HepG2 (cell line): ENCODE measurements around the gene DHRS1. TPM values are rescaled to one million over a fixed set of nuclear protein-coding genes. Genes with fewer than 3 reads are reported as not detected.

ENCODE experiments used
- DPF2 ChIP-seq: sonication (generic); formaldehyde crosslinking; IDR thresholded peaks from 2 replicates; pipeline ENCODE4 v1.4.0; 2020; ENCODE audit warnings: mild to moderate bottlenecking, low read depth, missing genetic modification reagents, borderline replicate concordance
- HOXA3 ChIP-seq: sonication (generic); formaldehyde crosslinking; IDR thresholded peaks from 2 replicates; pipeline ENCODE4 v1.5.0; 2020; ENCODE audit warnings: missing genetic modification reagents
- NRL ChIP-seq: sonication (generic); formaldehyde crosslinking; IDR thresholded peaks from 2 replicates; pipeline ENCODE4 v1.5.0; 2020; ENCODE audit warnings: missing genetic modification reagents, mild to moderate bottlenecking, moderate library complexity, borderline replicate concordance
- PAF1 ChIP-seq: IDR thresholded peaks from 2 replicates; pipeline ENCODE4 v1.6.1; 2016; ENCODE audit warnings: missing genetic modification reagents, missing compliant biosample characterization
- POLR2G ChIP-seq: fragments of 200-400 bp; formaldehyde crosslinking; IDR thresholded peaks from 2 replicates; pipeline ENCODE4 v1.6.1; 2018; ENCODE audit warnings: mild to moderate bottlenecking, low read depth, low read length, moderate library complexity
- PRMT3 ChIP-seq: sonication (generic); formaldehyde crosslinking; IDR thresholded peaks from 2 replicates; pipeline ENCODE4 v1.8.1; 2022; ENCODE audit warnings: low read depth, mild to moderate bottlenecking, moderate library complexity, missing genetic modification reagents, borderline replicate concordance
- SP5 ChIP-seq: IDR thresholded peaks from 2 replicates; pipeline ENCODE4 v1.6.1; 2016; ENCODE audit warnings: low read depth, borderline replicate concordance
- ZNF207 ChIP-seq: fragments of 450-650 bp; IDR thresholded peaks from 2 replicates; pipeline ENCODE4 v1.6.1; 2016; ENCODE audit warnings: antibody characterized with exemption, borderline replicate concordance
- ZNF441 ChIP-seq: sonication (generic); formaldehyde crosslinking; IDR thresholded peaks from 2 replicates; pipeline ENCODE4 v1.7.0; 2021; ENCODE audit warnings: missing genetic modification reagents, borderline replicate concordance
- ZNF891 ChIP-seq: sonication (generic); formaldehyde crosslinking; IDR thresholded peaks from 2 replicates; pipeline ENCODE4 v1.5.0; 2020; ENCODE audit warnings: mild to moderate bottlenecking, missing genetic modification reagents
- ZSCAN21 ChIP-seq: sonication (generic); formaldehyde crosslinking; IDR thresholded peaks from 2 replicates; pipeline ENCODE4 v1.8.0; 2022; ENCODE audit warnings: mild to moderate bottlenecking, missing genetic modification reagents, moderate library complexity, borderline replicate concordance
- polyA plus RNA-seq, 8 experiments: library from polyadenylated mRNA; depleted of rRNA in 3 of 8; stranded (reverse) in 7 of 8; unstranded in 1 of 8; fragments of >200 nt; fragmentation: Illumina TruSeq in 4 of 8; extraction: Trizol in 4 of 8; gene quantifications; 2 replicates each; pipeline versions ENCODE4 v1.2.1 to v1.2.3, GENCODE V29; 2011 to 2016; ENCODE audit warnings: low read depth in 4 of 8, missing spikeins in 1 of 8, mixed read lengths in 1 of 8; ENCODE audit not compliant: insufficient read depth in 1 of 8
- total RNA-seq, 5 experiments: library from RNA; depleted of rRNA; stranded (reverse); fragments of >200 nt; fragmentation: Illumina TruSeq; extraction: Trizol; gene quantifications; 2 replicates each; pipeline ENCODE4 v1.2.3, GENCODE V29; 2016; ENCODE audit warnings: low read depth in 1 of 5
- TF ChIP-seq, protein P1 (sequence below): sonication (generic); formaldehyde crosslinking; IDR thresholded peaks from 2 replicates; pipeline ENCODE4 v1.5.0; 2020; ENCODE audit warnings: mild to moderate bottlenecking, missing genetic modification reagents
- TF ChIP-seq, protein P2 (sequence below): sonication (generic); formaldehyde crosslinking; IDR thresholded peaks from 2 replicates; pipeline ENCODE4 v1.4.0; 2020; ENCODE audit warnings: mild to moderate bottlenecking, missing genetic modification reagents
- TF ChIP-seq, protein P3 (sequence below): sonication (generic); formaldehyde crosslinking; IDR thresholded peaks from 2 replicates; pipeline ENCODE4 v1.5.0; 2020; ENCODE audit warnings: mild to moderate bottlenecking, missing genetic modification reagents
- TF ChIP-seq, protein P4 (sequence below): sonication (generic); formaldehyde crosslinking; IDR thresholded peaks from 2 replicates; pipeline ENCODE4 v1.8.0; 2022; ENCODE audit warnings: mild to moderate bottlenecking, missing genetic modification reagents, moderate library complexity

DHRS1 gene
- total and polyA plus RNA-seq, 2 of the 13 experiments (the other 11 are each of a cell fraction or from before 2014, with no cell fraction given): 49.8 to 60.8 TPM

DNA sequence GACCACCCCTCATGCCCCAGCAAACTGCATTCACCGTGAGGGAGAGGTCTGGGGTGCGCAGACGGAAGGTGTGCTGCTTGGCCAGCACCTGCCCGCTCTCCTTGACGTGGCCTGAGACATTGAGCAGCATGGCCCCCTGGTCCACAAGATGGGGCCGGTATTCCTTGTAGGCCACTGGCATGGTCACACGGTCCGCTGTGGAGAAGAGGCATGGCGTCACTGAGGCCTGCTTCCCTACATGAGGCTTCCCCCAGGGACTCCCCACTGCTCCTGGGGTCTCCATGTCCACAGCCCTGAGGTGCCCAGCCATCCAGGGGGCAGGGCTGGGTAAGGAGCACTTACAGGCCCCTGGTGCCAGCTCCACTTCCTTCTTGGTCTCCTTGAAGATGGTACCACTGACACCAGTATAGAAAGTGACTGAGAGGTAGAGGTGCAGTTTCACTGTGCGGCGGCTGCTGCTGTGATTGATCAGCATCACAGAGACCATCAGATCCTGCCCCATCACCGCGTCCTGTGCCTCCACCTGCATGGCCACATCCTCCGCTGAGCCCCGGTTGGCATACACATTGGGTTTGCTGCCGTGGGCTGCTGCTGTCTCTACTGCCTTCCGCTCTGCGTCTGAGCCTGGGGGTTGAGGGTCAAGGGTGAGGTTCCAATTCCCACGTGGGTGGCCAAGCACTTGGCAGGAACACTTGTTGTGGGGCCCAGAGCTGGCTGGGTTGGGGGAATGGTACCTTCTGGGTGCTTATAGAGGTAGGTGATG is 44.8 kb downstream of the DHRS1 start (continued):
- TF ChIP-seq, protein P1, sequence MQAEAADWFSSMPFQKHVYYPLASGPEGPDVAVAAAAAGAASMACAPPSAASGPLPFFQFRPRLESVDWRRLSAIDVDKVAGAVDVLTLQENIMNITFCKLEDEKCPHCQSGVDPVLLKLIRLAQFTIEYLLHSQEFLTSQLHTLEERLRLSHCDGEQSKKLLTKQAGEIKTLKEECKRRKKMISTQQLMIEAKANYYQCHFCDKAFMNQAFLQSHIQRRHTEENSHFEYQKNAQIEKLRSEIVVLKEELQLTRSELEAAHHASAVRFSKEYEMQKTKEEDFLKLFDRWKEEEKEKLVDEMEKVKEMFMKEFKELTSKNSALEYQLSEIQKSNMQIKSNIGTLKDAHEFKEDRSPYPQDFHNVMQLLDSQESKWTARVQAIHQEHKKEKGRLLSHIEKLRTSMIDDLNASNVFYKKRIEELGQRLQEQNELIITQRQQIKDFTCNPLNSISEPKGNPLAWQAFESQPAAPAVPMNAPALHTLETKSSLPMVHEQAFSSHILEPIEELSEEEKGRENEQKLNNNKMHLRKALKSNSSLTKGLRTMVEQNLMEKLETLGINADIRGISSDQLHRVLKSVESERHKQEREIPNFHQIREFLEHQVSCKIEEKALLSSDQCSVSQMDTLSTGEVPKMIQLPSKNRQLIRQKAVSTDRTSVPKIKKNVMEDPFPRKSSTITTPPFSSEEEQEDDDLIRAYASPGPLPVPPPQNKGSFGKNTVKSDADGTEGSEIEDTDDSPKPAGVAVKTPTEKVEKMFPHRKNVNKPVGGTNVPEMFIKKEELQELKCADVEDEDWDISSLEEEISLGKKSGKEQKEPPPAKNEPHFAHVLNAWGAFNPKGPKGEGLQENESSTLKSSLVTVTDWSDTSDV (CRISPR knock-in tag): peak; percentile 96; the same call in 1 of the 2 replicates
- TF ChIP-seq NRL (CRISPR knock-in tag): peak; percentile 25; the same call in 1 of the 2 replicates
- no peak for TF ChIP-seq HOXA3 (CRISPR knock-in tag)
- peak; percentile 41; the same call in 1 of the 2 replicates for TF ChIP-seq ZNF891 (CRISPR knock-in tag)
- TF ChIP-seq PRMT3 (CRISPR knock-in tag): no peak
- no peak for TF ChIP-seq PAF1
- TF ChIP-seq, protein P2, sequence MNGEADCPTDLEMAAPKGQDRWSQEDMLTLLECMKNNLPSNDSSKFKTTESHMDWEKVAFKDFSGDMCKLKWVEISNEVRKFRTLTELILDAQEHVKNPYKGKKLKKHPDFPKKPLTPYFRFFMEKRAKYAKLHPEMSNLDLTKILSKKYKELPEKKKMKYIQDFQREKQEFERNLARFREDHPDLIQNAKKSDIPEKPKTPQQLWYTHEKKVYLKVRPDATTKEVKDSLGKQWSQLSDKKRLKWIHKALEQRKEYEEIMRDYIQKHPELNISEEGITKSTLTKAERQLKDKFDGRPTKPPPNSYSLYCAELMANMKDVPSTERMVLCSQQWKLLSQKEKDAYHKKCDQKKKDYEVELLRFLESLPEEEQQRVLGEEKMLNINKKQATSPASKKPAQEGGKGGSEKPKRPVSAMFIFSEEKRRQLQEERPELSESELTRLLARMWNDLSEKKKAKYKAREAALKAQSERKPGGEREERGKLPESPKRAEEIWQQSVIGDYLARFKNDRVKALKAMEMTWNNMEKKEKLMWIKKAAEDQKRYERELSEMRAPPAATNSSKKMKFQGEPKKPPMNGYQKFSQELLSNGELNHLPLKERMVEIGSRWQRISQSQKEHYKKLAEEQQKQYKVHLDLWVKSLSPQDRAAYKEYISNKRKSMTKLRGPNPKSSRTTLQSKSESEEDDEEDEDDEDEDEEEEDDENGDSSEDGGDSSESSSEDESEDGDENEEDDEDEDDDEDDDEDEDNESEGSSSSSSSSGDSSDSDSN (CRISPR knock-in tag): peak; percentile 2; the same call in 1 of the 2 replicates
- no peak for TF ChIP-seq ZSCAN21 (CRISPR knock-in tag)
- TF ChIP-seq, protein P3, sequence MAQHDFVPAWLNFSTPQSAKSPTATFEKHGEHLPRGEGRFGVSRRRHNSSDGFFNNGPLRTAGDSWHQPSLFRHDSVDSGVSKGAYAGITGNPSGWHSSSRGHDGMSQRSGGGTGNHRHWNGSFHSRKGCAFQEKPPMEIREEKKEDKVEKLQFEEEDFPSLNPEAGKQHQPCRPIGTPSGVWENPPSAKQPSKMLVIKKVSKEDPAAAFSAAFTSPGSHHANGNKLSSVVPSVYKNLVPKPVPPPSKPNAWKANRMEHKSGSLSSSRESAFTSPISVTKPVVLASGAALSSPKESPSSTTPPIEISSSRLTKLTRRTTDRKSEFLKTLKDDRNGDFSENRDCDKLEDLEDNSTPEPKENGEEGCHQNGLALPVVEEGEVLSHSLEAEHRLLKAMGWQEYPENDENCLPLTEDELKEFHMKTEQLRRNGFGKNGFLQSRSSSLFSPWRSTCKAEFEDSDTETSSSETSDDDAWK (CRISPR knock-in tag): no peak
- TF ChIP-seq DPF2: no peak
- 0 out of 2 replicates have a peak, but pooled peaks have one; percentile 4 for TF ChIP-seq POLR2G
- TF ChIP-seq ZNF207: no peak
- no peak for TF ChIP-seq ZNF441 (CRISPR knock-in tag)
- TF ChIP-seq SP5 (CRISPR knock-in tag): no peak
- TF ChIP-seq, protein P4, sequence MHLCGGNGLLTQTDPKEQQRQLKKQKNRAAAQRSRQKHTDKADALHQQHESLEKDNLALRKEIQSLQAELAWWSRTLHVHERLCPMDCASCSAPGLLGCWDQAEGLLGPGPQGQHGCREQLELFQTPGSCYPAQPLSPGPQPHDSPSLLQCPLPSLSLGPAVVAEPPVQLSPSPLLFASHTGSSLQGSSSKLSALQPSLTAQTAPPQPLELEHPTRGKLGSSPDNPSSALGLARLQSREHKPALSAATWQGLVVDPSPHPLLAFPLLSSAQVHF: 0 out of 2 replicates have a peak, but pooled peaks have one; percentile 42
